Measurements from ENCODE around the gene CCDC134.

- TF ChIP-seq CTCF (IDR thresholded peaks at IDR 0.05): no peak
- no peak for TF ChIP-seq POLR2A (IDR thresholded peaks at IDR 0.05)
Observed at GRCh38 chr22:41844036-41844435, 43.6 kb downstream of the CCDC134 start.
